Activated CD4-positive, alpha-beta T cell treated with anti-CD3 and anti-CD28 coated beads, Interleukin-2, amount 50 U/mL, for 4 hours (primary cell): ENCODE results near the gene TBX1.
"Not testable (repeated sequence)": the region's sequence is repeated elsewhere in the genome, so short reads cannot be mapped to it uniquely, and the experiment has no call there.

Source experiments
- DNase-seq, 2 experiments: peaks; one replicate each; pipeline ENCODE4 v3.0.0-alpha.2; 2020

The TBX1 gene

GRCh38 chr22:19723232-19723982 is 37.2 kb upstream of the TBX1 start, which contains the start of gene GP1BB:
Gene GP1BB, plus strand, starts transcription at chr22:19723539. Its CDS starts 31 bp downstream, at chr22:19723570.
- DNase-seq: no peak

- no peak for DNase-seq
Observed at GRCh38 chr22:19723983-19724827, 36.4 kb upstream of the TBX1 start.

GRCh38 chr22:19724927-19725661 is 35.5 kb upstream of the TBX1 start:
- no peak for DNase-seq

GRCh38 chr22:19726064-19726788 is 34.4 kb upstream of the TBX1 start:
- DNase-seq: not testable (repeated sequence)

- DNase-seq: no peak
Observed at GRCh38 chr22:19727310-19728150, 33.0 kb upstream of the TBX1 start.

GRCh38 chr22:19728271-19728670 is 32.3 kb upstream of the TBX1 start:
- DNase-seq: no peak

- DNase-seq: no peak
Observed at GRCh38 chr22:19728836-19729235, 31.7 kb upstream of the TBX1 start.

- no peak for DNase-seq
Observed at GRCh38 chr22:19729507-19729906, 31.1 kb upstream of the TBX1 start.

- DNase-seq: no peak
Observed at GRCh38 chr22:19730198-19730597, 30.4 kb upstream of the TBX1 start.

GRCh38 chr22:19730655-19731360 is 29.8 kb upstream of the TBX1 start:
- peak; percentile 82 to 89 for DNase-seq

GRCh38 chr22:19731361-19732135 is 29.0 kb upstream of the TBX1 start:
- no peak for DNase-seq

- no peak for DNase-seq
Observed at GRCh38 chr22:19732403-19733113, 28.0 kb upstream of the TBX1 start.

GRCh38 chr22:19733755-19734154 is 26.8 kb upstream of the TBX1 start:
- no peak for DNase-seq

- DNase-seq: no peak
Observed at GRCh38 chr22:19734163-19734562, 26.4 kb upstream of the TBX1 start.

- no peak for DNase-seq
Observed at GRCh38 chr22:19734837-19735382, 25.7 kb upstream of the TBX1 start.

GRCh38 chr22:19735665-19736510 is 24.7 kb upstream of the TBX1 start:
- DNase-seq: no peak

- DNase-seq: no peak
Observed at GRCh38 chr22:19737846-19738663, 22.5 kb upstream of the TBX1 start.
